Kidney tubule cell (primary cell): ENCODE measurements around the gene TMEM198.

Experiments
- DNase-seq: peaks from one replicate; pipeline ENCODE4 v3.0.0-alpha.2; 2018; ENCODE audit warnings: low spot score

The TMEM198 gene

GRCh38 chr2:219525533-219526232 is 18.1 kb upstream of the TMEM198 start:
- DNase-seq, result no peak

- no peak for DNase-seq
These were observed 17.3 kb upstream of the TMEM198 start for GRCh38 chr2:219526320-219527075.

- peak; percentile 24 for DNase-seq
These were observed 16.8 kb upstream of the TMEM198 start for GRCh38 chr2:219527076-219527394.

- DNase-seq, result no peak
These were observed 16.4 kb upstream of the TMEM198 start for GRCh38 chr2:219527472-219527871.

- peak; percentile 85 for DNase-seq
These were observed 13.5 kb upstream of the TMEM198 start for GRCh38 chr2:219530048-219530963.

- peak; percentile 9 for DNase-seq
These were observed 12.0 kb upstream of the TMEM198 start for GRCh38 chr2:219531639-219532377.

GRCh38 chr2:219532378-219532649 is 11.5 kb upstream of the TMEM198 start:
- DNase-seq, result no peak

- DNase-seq, result peak; percentile 12
These were observed 9.7 kb upstream of the TMEM198 start for GRCh38 chr2:219533930-219534661.

- no peak for DNase-seq
These were observed 7.4 kb upstream of the TMEM198 start for GRCh38 chr2:219536425-219536824.

- DNase-seq, result no peak
These were observed 6.9 kb upstream of the TMEM198 start for GRCh38 chr2:219536967-219537366.

- no peak for DNase-seq
These were observed 6.0 kb upstream of the TMEM198 start for GRCh38 chr2:219537657-219538488.

GRCh38 chr2:219538504-219538951 is 5.3 kb upstream of the TMEM198 start:
- DNase-seq, result no peak

- DNase-seq, result no peak
These were observed 4.7 kb upstream of the TMEM198 start for GRCh38 chr2:219538956-219539788.

- no peak for DNase-seq
These were observed 3.7 kb upstream of the TMEM198 start for GRCh38 chr2:219539926-219540678.

GRCh38 chr2:219540784-219541504 is 2.9 kb upstream of the TMEM198 start:
- DNase-seq, result no peak

GRCh38 chr2:219541611-219542180 is 2.1 kb upstream of the TMEM198 start:
- peak; percentile 90 for DNase-seq

GRCh38 chr2:219542931-219543595 is 765 bp upstream of the TMEM198 start:
- peak; percentile 67 for DNase-seq
